MG63 (cell line): ENCODE results near the gene FAM170A. TPM values are rescaled to one million over a fixed set of nuclear protein-coding genes. Genes with fewer than 3 reads are reported as not detected.

Source experiments
- DNase-seq: peaks from one replicate; pipeline ENCODE4 v3.0.0-alpha.2; 2020
- H3K27me3 ChIP-seq: fragments of 250-450 bp; sonication (Bioruptor Pico); 2 replicates; pipeline ENCODE4 v1.5.1; 2020; ENCODE audit warnings: mild to moderate bottlenecking, moderate library complexity
- H3K36me3 ChIP-seq: fragments of 250-450 bp; sonication (Bioruptor Pico); 2 replicates; pipeline ENCODE4 v1.5.1; 2020; ENCODE audit warnings: mild to moderate bottlenecking, moderate library complexity
- H3K4me3 ChIP-seq: fragments of 250-450 bp; sonication (Bioruptor Pico); 2 replicates; pipeline ENCODE4 v1.5.1; 2020; ENCODE audit warnings: mild to moderate bottlenecking, moderate library complexity
- H3K9me3 ChIP-seq: fragments of 250-450 bp; sonication (Bioruptor Pico); 2 replicates; pipeline ENCODE4 v1.5.1; 2020; ENCODE audit warnings: mild to moderate bottlenecking, moderate library complexity
- total RNA-seq: library from RNA; depleted of rRNA; stranded (reverse); fragments of >200 nt; shearing (Covaris generic); gene quantifications from 2 replicates; pipeline ENCODE4 v1.2.3, GENCODE V29; 2014; ENCODE audit warnings: low replicate concordance; rRNA removed

The FAM170A gene, protein sequence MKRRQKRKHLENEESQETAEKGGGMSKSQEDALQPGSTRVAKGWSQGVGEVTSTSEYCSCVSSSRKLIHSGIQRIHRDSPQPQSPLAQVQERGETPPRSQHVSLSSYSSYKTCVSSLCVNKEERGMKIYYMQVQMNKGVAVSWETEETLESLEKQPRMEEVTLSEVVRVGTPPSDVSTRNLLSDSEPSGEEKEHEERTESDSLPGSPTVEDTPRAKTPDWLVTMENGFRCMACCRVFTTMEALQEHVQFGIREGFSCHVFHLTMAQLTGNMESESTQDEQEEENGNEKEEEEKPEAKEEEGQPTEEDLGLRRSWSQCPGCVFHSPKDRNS
- not detected in 2 replicates for total RNA-seq

DNA sequence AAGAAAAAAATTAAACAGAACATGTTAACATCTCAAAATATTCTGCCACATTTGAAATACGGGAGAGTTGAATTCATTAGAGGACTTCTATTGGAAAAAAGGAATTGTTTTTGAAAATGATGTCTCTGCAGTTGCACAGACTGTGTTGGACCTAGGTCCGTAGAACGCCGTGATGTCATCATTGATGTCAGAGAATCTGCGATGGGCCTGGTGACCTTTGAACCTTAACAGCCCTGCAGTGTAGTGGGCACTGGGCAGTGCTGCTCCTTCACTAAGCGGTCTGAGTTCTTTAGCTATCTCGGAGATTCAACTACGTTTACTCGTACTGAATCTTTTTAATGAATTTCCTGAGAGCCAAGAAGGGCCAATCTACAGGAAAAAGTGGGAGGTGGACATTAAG is at the start of gene FAM170A:
Gene FAM170A, plus strand, starts transcription at position 220 of the 400 bp plus-strand sequence. CDS start 211 bp downstream, outside the sequence.
- no peak within 1 kb of the TSS for H3K4me3 ChIP-seq
- H3K36me3 ChIP-seq = no peaks in the 10 kb centered on the region
- no peaks in the 10 kb centered on the region for H3K27me3 ChIP-seq
- no peaks in the 10 kb centered on the region for H3K9me3 ChIP-seq
- DNase-seq = no peak

DNA sequence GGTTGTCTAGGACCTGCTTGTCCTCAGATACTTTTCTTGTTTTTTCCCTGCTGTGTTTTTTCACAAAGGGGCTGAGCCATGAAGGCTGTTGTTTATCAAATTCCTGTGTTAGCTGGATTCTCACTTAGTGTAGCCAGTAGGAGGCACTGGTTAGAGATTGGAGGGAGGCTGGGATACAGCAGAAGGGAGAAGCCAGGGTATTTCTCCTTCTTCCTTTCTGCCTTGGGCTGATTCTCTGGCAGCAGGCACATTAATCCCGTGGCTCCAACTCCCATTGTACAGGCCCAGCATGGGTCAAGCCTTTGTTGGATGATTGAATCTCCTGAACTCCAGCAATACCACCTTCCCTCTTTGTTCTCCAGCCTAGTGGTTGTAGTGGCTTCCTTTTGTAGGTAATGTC is 46.4 kb upstream of the FAM170A start:
- H3K9me3 ChIP-seq = no peaks in the 10 kb centered on the region
- DNase-seq = no peak
- no peak overlapping the region for H3K4me3 ChIP-seq
- no peaks in the 10 kb centered on the region for H3K27me3 ChIP-seq
- H3K36me3 ChIP-seq = no peaks in the 10 kb centered on the region

DNA sequence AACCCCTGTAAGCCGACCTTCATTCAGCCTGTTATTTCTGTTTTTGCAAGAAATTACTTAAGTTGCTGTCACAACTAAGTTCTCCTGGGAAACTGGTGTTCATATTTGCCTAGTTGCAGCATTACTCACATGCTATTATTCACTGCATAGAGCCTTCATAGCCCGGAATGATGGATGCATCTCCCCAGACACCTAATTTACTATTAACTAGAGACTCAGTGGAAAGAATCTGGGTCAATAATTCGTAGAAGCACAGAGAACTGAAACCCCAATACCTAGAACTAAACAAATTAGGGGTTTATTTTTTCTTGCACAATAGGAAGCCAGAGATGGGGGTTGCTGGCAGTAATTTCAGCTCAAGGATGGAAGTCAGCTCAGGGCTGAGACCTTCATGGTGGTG is 45.7 kb upstream of the FAM170A start:
- no peaks in the 10 kb centered on the region for H3K36me3 ChIP-seq
- no peaks in the 10 kb centered on the region for H3K27me3 ChIP-seq
- no peak for DNase-seq
- H3K4me3 ChIP-seq = no peak overlapping the region
- H3K9me3 ChIP-seq = no peaks in the 10 kb centered on the region

DNA sequence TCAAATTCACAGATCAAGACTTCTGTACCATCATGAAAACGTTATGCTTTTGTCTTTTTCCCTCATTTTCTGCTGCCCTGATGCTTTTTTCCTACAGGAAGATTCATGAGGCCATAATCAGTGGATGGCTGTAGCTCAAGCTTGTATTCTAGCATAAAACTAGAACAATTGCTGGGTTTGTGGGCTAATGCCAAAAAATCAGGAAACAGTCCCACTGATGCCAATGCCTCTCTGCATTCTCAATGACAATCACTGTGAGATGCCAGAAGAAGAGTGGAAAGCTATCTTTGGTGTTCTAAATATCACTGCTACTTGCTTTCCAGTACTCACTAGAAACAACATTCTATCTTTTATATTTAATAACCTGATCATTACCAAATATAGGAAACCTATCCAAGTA is 33.3 kb upstream of the FAM170A start:
- Histone ChIP-seq H3K9me3 (no peaks in the 10 kb centered on the region), H3K27me3 (no peaks in the 10 kb centered on the region), H3K4me3 (no peak overlapping the region), H3K36me3 (no peaks in the 10 kb centered on the region)
- DNase-seq = no peak

DNA sequence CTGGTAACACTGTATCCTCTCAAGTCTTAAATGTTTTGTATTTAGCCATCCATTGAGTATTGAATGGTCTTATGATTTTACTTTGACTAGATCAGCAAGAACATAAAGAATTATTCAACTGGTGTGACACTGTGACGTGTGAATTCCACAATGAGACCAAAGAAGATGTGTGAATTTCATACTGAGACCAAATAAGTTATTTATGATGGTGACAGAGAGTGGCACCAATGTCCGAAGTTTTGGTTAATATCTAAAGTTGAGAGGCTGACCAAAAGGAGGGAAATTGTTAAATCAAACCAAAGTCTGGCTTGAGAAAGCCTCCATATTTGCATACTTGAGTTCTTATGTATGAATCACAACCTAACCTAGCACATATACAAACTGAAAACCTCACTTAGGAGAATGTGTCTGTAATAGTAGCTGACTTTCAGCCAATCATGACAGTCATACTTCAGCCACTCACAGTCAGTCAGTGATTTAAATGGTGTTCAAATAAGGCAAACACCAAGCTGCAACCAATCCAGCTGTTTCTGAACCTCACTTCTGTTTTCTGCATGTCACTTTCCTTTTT is 31.5 kb upstream of the FAM170A start:
- DNase-seq = no peak
- Histone ChIP-seq H3K4me3 (no peak overlapping the region), H3K9me3 (no peaks in the 10 kb centered on the region), H3K27me3 (no peaks in the 10 kb centered on the region), H3K36me3 (no peaks in the 10 kb centered on the region)

DNA sequence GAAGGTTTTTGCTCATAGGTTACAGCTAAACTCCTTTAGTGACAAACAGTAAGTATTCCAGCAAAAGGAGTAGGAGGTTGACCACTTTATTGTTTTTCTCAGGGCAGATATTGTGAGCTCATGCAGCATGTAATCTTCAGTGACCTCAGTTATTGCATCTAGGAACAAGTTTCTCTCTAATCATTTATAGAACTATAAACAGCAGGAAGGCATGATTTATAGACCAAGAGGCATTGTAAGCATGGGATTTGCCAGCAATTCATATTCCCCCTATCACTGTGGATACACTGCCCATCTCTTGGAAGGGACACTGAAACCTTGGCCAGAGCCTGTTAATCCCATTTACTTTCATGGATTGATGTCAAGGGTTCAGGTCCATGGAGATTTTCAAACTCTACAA is 15.4 kb upstream of the FAM170A start:
- H3K27me3 ChIP-seq = no peaks in the 10 kb centered on the region; the same call in none of the 2 replicates

DNA sequence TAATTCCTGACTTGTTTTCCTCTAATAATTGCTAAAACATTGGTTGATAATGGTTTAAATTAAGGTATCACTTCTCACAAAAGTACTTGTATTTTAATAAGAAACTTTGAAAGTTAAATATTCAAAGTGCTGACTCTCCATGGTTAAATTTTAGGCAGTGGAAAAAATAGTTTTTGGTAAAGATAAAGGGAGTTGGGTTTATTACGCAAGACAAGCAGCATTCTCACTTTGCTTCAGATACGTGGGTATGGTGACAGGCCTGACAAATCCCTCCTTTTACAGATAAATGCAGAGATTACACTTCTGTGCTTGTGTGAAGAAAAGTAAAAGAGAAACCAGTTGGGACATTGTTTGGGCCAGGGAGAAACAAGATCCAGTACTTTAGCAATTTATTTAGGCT is 14.5 kb upstream of the FAM170A start:
- no peaks in the 10 kb centered on the region for H3K9me3 ChIP-seq
- H3K4me3 ChIP-seq = no peak overlapping the region
- no peaks in the 10 kb centered on the region for H3K36me3 ChIP-seq
- no peak for DNase-seq
- no peaks in the 10 kb centered on the region; the same call in none of the 2 replicates for H3K27me3 ChIP-seq

More for the DNA sequence above, 15.4 kb upstream of the FAM170A start:
- H3K4me3 ChIP-seq = no peak overlapping the region
- no peaks in the 10 kb centered on the region for H3K36me3 ChIP-seq
- no peaks in the 10 kb centered on the region for H3K9me3 ChIP-seq
- DNase-seq = no peak

DNA sequence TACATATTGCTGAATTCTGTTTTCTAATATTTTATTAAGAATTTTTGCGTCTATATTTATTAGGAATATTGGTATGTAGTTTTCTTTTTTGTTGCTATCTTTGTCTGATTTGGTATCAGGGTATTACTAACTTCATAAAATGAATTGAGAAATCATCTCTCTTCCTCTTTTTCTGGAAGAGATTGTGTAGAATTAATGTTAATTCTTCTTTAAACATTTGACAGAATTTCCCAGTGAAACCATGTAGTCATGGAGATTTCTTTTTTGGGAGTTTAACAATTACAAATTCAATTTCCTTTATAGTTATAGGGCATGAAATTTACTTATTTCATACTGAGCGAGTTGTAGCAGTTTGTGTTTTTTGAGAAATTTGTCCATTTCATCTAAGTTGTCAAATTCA is 3.3 kb upstream of the FAM170A start:
- no peaks in the 10 kb centered on the region for H3K9me3 ChIP-seq
- H3K27me3 ChIP-seq = no peaks in the 10 kb centered on the region
- H3K4me3 ChIP-seq = no peak overlapping the region
- no peaks in the 10 kb centered on the region for H3K36me3 ChIP-seq
- no peak for DNase-seq

DNA sequence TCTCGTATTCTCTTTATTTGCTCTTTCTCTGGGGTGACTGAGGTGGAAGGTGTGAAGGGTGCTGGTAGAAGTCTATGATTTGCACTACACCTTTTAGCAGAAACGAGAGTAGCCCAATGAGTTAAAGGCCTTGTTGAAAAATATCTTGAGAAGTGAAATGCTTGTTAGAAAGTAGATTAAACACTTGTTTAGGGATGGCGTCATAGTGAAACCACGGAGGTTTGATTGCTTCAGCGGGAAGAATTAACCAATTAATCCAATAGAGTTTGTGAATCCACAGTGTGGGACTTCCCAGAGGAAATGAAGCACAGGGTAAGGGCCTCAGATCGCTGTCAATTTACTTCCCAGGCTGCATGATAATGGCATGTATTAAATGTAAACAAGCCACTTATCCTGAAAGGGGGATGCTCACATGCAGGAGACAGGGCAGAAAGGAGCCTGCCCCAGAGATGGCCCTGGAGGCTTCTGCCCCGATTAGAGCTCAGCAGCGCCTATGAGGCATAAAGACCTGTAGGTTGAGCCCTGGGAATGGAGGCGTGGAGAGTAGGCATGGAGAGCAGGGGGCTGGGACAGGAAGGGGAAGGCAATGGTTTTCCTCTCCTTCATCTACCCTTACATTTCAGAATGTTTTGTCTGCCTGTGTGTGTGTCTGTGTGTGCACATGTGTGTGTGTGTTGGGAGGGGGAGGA is 1.5 kb downstream of the FAM170A start:
- no peaks in the 10 kb centered on the region for H3K27me3 ChIP-seq
- H3K9me3 ChIP-seq = no peaks in the 10 kb centered on the region
- DNase-seq = no peak
- H3K36me3 ChIP-seq = no peaks in the 10 kb centered on the region
- no peak overlapping the region for H3K4me3 ChIP-seq

DNA sequence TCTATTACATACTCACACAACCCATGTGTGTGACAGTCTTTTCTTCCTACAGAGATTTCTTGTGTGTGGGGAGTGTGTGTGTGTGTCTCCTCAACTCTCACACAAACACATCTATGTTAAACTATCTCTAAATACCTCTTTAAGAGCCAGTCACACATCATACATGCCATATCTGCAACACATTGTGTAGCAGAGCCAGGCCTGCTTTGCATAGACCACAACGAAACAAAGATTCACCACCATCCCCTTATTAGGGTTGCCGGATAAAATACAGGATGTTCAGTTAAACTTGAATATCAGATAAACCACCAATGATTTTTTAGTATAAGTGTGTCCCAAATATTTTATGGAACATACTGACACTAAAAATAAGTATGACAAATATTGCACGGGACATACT is 2.3 kb downstream of the FAM170A start:
- no peak for DNase-seq
- no peaks in the 10 kb centered on the region for H3K36me3 ChIP-seq
- no peaks in the 10 kb centered on the region for H3K9me3 ChIP-seq
- H3K27me3 ChIP-seq = no peaks in the 10 kb centered on the region
- no peak overlapping the region for H3K4me3 ChIP-seq

DNA sequence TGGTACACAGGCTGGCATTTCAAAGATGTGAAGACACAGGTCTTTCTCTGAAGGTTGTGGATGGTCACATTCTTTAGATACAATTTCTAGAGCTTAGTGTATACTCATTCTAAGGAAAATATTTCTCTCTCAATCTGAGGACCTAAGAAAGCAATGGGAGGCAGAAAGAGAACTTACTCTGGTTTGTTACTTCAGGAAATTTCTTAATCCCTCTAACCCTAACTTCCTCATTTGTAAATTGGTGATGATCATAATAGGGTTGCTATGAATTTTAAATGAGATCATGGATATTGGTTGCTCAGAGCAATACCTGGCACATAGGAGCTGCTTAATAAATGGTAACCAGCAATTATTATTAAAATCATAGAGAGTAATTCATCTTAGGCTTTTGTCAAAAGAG is 22.1 kb downstream of the FAM170A start:
- no peaks in the 10 kb centered on the region for H3K36me3 ChIP-seq
- H3K9me3 ChIP-seq = no peaks in the 10 kb centered on the region
- H3K4me3 ChIP-seq = no peak overlapping the region
- no peak for DNase-seq
- H3K27me3 ChIP-seq = peaks cover 2% of the 10 kb centered on the region; the same call in 1 of the 2 replicates

DNA sequence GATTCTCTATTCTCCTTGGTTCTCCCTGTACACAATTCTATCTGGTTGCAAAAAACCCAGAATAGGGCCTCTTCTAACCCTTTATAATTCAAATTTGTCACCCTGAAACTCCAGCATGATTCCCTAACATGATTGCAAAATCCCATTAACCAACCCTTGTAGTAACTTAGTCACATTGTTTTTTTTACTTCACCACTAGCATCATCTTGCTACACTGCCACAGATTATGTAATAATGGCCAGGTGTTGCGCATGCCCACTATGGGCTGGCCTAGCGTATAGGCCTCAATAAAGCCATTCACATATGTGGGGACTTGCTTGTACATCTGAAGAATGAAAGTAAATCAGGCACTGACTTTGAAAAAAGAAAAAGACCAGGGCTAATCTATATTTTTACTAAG is 25.7 kb downstream of the FAM170A start:
- Histone ChIP-seq H3K4me3 (no peak overlapping the region), H3K9me3 (no peaks in the 10 kb centered on the region), H3K36me3 (no peaks in the 10 kb centered on the region), H3K27me3 (no peaks in the 10 kb centered on the region)
- no peak for DNase-seq

DNA sequence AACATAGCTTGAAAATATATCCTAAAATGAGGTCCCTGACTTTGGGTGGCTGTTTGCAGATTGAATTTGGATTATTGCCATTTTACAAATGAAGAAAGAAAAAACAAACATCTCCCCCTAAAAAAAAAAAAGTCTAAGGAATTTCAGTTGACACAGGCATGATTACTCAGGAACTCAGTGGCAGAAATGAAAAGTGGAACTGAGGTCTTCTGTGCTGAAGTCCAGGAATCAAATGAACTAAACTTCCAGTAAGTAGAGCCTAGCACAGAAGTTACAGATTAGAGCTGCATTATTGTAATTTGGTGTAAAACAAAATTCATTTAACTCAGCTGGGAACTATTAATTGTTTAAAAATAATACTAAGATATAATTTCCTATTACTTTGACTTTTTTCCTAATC is 26.7 kb downstream of the FAM170A start:
- Histone ChIP-seq H3K27me3 (no peaks in the 10 kb centered on the region), H3K36me3 (no peaks in the 10 kb centered on the region), H3K9me3 (no peaks in the 10 kb centered on the region), H3K4me3 (no peak overlapping the region)
- no peak for DNase-seq

DNA sequence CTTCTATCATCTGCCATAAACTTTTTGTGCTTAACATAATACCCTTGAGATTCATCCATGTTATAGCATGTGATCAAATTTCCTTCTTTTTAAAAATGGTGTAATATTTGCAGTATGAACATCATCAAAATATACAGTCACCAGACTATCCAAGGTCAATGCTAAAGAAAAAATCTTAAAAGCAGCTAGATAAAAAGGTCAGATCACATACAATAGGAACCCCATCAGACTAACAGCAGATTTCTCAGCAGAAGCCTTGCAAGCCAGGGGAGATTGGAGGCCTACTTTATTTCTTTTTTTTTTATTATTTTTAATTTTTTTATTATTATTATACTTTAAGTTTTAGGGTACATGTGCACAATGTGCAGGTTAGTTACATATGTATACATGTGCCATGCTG is 37.2 kb downstream of the FAM170A start:
- Histone ChIP-seq H3K36me3 (no peaks in the 10 kb centered on the region), H3K9me3 (no peaks in the 10 kb centered on the region; the same call in 1 of the 2 replicates), H3K4me3 (no peak overlapping the region), H3K27me3 (no peaks in the 10 kb centered on the region)
- DNase-seq = no peak

DNA sequence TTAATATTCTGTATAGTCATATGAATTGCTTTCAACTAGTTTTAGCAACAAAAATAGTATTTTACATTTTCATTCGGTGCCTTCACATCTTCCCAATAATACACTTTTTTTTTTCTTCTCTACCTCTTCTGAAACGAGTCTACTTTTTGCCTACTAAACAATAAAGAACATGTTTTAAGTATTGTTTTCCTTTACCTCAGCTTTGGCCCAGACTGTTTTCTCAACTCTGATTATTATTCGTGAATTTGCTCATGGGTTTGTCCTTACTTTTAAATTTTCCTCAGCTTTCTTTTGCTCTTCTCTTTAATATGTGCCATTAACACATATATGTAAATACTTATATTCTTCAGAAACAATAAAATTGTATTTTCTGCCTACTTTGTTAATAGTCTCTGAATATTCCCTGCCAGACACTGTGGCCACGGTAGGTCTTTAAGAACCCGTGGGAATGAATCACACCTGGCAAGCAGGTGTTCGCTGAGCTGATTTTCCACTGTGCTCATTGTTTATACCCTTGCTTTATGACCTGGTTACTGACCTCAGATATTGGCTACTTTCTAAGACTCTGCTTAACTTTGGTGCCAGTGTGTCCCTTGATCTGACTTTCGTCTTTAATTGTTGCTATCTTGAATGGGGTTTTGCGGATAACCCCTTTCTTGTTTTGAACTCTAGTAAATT is 49.1 kb downstream of the FAM170A start:
- H3K4me3 ChIP-seq = no peak overlapping the region
- DNase-seq = no peak
- no peaks in the 10 kb centered on the region for H3K27me3 ChIP-seq
- H3K36me3 ChIP-seq = no peaks in the 10 kb centered on the region
- no peaks in the 10 kb centered on the region for H3K9me3 ChIP-seq

DNA sequence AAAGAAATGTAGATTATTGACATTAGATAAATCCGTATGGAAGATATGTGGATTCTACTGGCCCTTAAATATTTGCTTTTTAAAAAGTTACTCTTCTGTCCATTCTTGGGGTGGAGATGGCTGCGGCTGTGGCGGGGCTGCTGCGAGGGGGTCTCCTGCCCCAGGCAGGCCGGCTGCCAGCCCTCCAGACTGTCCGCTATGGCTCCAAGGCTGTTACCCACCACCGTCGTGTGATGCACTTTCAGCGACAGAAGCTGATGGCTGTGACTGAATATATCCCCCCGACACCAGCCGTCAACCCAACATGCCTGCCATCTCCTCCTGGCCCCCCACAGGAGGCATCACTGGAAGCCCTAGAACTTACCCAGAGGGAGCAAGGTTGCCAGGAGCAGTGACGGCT is 50.7 kb downstream of the FAM170A start:
- no peaks in the 10 kb centered on the region for H3K36me3 ChIP-seq
- DNase-seq = no peak
- no peaks in the 10 kb centered on the region for H3K27me3 ChIP-seq
- no peak overlapping the region for H3K4me3 ChIP-seq
- no peaks in the 10 kb centered on the region for H3K9me3 ChIP-seq

DNA sequence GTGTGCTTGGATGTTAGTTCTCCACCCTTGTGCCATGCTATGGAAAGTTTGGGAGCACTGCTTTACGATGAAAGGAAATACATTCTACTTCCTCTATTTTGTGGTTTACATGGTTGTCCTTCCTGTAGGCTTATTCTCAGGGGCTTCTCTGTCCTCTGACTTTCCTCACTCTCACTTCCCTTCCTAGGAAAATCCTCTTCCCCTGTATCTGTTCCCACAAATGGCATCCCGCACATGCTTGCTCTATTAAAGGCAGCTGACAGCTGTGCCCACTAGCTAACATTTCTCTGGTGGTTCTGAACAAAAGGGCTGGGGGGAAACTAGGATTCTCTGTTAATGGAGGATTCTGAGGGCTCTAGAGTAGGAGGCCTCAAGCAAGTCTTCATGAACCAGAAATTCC is 52.4 kb downstream of the FAM170A start:
- Histone ChIP-seq H3K9me3 (no peaks in the 10 kb centered on the region), H3K4me3 (no peak overlapping the region), H3K36me3 (no peaks in the 10 kb centered on the region), H3K27me3 (no peaks in the 10 kb centered on the region)
- DNase-seq = no peak
